ENCODE measurements around the gene CDH8. TPM values are rescaled to one million over a fixed set of nuclear protein-coding genes. Genes with fewer than 3 reads are reported as not detected.

CDH8 gene
- total and polyA plus RNA-seq, 2 donors (not counting 3 experiments of a cell fraction or from before 2014, with no cell fraction given) = not detected

GRCh38 chr16:61872778-61873119, 163.5 kb downstream of the CDH8 start:
- Histone ChIP-seq H2AFZ (ENCODE audit: low read depth, low read length) (no peak overlapping the region), H3K27ac (ENCODE audit: insufficient read depth, low read depth, low read length) (no peak overlapping the region), H4K20me1 (replicated peaks; ENCODE audit: control insufficient read depth, extremely low read depth, insufficient read depth, low read length) (no peaks in the 10 kb centered on the region), H3K36me3 (ENCODE audit: control insufficient read depth in 2 of 2, extremely low read depth in 1 of 2, insufficient read depth in 2 of 2, low read length in 2 of 2) (no peaks in the 10 kb centered on the region), H3K9me3 (replicated peaks; ENCODE audit: control insufficient read depth, insufficient read depth, low read length) (peaks cover under 1% of the 10 kb centered on the region), H3K4me2 (ENCODE audit: insufficient read depth, low read length) (no peak overlapping the region), H3K79me2 (ENCODE audit: control insufficient read depth, insufficient read depth, low read length) (no peaks in the 10 kb centered on the region), H3K9me1 (replicated peaks; ENCODE audit: control insufficient read depth, extremely low read depth, insufficient read depth, low read length) (no peaks in the 10 kb centered on the region), H3K4me1 (ENCODE audit: control insufficient read depth, extremely low read depth, insufficient read depth, low read length) (no peaks in the 10 kb centered on the region), H3K27me3 (ENCODE audit: control insufficient read depth in 2 of 2, insufficient read depth in 2 of 2, low read length in 2 of 2) (no peaks in the 10 kb centered on the region), H3K9ac (replicated peaks; ENCODE audit: extremely low read depth, insufficient read depth, low read length) (no peak overlapping the region), H3K4me3 (replicated peaks in 1 of 3; ENCODE audit: insufficient read depth in 1 of 3, low read depth in 1 of 3, low read length in 3 of 3) (no peak overlapping the region)
- DNase-seq (ENCODE audit: low read depth, low spot score) = no peak
- no peak for FAIRE-seq
- intact Hi-C loops (cut with micrococcal nuclease) = no loop called here
- BruUV-seq (replicated peaks) = no TSS peak
- dilution Hi-C loops (cut with MboI; ENCODE audit: extremely low pct_ligation_motif_present, low sequenced_read_pairs) = no loop called here
- TF ChIP-seq POLR2A (IDR thresholded peaks at IDR 0.05; ENCODE audit: low read depth, low read length) (no peak), JUN (IDR thresholded peaks at IDR 0.05; ENCODE audit: borderline replicate concordance, insufficient read depth, insufficient read length, low read depth) (no peak), POLR2AphosphoS5 (IDR thresholded peaks at IDR 0.05; ENCODE audit: insufficient read depth, low read depth, low read length) (no peak), GATA2 (IDR thresholded peaks at IDR 0.05; ENCODE audit: insufficient read depth, insufficient read length, low read depth, low read length) (no peak), FOS (IDR thresholded peaks at IDR 0.05; ENCODE audit: borderline replicate concordance, insufficient read depth, low read length) (no peak), MYC (IDR thresholded peaks at IDR 0.05; ENCODE audit: low read depth, low read length) (no peak), MAX (IDR thresholded peaks at IDR 0.05; ENCODE audit: insufficient read depth, insufficient read length) (no peak), EZH2 (IDR thresholded peaks at IDR 0.05; ENCODE audit: borderline replicate concordance, low read depth, low read length, severe bottlenecking) (no peak)
- TF ChIP-seq, protein P1, sequence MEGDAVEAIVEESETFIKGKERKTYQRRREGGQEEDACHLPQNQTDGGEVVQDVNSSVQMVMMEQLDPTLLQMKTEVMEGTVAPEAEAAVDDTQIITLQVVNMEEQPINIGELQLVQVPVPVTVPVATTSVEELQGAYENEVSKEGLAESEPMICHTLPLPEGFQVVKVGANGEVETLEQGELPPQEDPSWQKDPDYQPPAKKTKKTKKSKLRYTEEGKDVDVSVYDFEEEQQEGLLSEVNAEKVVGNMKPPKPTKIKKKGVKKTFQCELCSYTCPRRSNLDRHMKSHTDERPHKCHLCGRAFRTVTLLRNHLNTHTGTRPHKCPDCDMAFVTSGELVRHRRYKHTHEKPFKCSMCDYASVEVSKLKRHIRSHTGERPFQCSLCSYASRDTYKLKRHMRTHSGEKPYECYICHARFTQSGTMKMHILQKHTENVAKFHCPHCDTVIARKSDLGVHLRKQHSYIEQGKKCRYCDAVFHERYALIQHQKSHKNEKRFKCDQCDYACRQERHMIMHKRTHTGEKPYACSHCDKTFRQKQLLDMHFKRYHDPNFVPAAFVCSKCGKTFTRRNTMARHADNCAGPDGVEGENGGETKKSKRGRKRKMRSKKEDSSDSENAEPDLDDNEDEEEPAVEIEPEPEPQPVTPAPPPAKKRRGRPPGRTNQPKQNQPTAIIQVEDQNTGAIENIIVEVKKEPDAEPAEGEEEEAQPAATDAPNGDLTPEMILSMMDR (IDR thresholded peaks at IDR 0.05; ENCODE audit: extremely low read depth in 1 of 2, insufficient read depth in 1 of 2, low read depth in 1 of 2, low read length in 2 of 2) = no peak
- POLR2A ChIA-PET = no interaction called here
- CTCF ChIA-PET = interaction anchor here (1.1 kb wide), 1 partner anchor 14 kb away, joined by 4 read pairs; no protein-coding TSS in a partner anchor
